Posterior vena cava (tissue), 2 donors: ENCODE measurements around the gene PPP4R3B. TPM values are rescaled to one million over a fixed set of nuclear protein-coding genes. Genes with fewer than 3 reads are reported as not detected.

Experiments used
- DNase-seq: peaks from one replicate; pipeline ENCODE4 v3.0.0-alpha.2; 2020; ENCODE audit warnings: low spot score
- intact Hi-C, 2 donors: fragments of 100-400 bp; cut with DNase I; formaldehyde crosslinking; loops; one replicate each; pipeline versions ENCODE4 v1.14.1 to v1.14.2; 2022 to 2023
- long read RNA-seq, 2 donors: library from polyadenylated mRNA; unstranded; transcript quantifications; one replicate each; pipeline ENCODE4 v2.0.0, GENCODE V29; 2020 to 2021
- total RNA-seq, 2 donors: library from RNA; stranded (reverse); fragmentation: NEBNext Ultra II Directional; extraction: Animal tissue kit (Norgen Biotek cat#: 25700); gene quantifications; one replicate each; pipeline ENCODE4 v1.2.1, GENCODE V29; 2021
- donor health status: DM: yes; HTN: yes; CAD: no.
- donor health status: DM: yes; HTN: yes; CAD: no.

Gene PPP4R3B
- 10 to 100 TPM; 55.4 to 69.9 TPM for total RNA-seq
- long read RNA-seq, donor 1, full-length matches to known transcripts: 5 of 28 reads
- long read RNA-seq, donor 1, partial matches to known transcripts: 13 of 28 reads
- long read RNA-seq, donor 1, other reads (novel, unspliced or antisense): 10 of 28 reads
- long read RNA-seq, donor 2, full-length matches to known transcripts: 1 of 44 reads
- long read RNA-seq, donor 2, partial matches to known transcripts: 26 of 44 reads
- long read RNA-seq, donor 2, other reads (novel, unspliced or antisense): 17 of 44 reads

DNA sequence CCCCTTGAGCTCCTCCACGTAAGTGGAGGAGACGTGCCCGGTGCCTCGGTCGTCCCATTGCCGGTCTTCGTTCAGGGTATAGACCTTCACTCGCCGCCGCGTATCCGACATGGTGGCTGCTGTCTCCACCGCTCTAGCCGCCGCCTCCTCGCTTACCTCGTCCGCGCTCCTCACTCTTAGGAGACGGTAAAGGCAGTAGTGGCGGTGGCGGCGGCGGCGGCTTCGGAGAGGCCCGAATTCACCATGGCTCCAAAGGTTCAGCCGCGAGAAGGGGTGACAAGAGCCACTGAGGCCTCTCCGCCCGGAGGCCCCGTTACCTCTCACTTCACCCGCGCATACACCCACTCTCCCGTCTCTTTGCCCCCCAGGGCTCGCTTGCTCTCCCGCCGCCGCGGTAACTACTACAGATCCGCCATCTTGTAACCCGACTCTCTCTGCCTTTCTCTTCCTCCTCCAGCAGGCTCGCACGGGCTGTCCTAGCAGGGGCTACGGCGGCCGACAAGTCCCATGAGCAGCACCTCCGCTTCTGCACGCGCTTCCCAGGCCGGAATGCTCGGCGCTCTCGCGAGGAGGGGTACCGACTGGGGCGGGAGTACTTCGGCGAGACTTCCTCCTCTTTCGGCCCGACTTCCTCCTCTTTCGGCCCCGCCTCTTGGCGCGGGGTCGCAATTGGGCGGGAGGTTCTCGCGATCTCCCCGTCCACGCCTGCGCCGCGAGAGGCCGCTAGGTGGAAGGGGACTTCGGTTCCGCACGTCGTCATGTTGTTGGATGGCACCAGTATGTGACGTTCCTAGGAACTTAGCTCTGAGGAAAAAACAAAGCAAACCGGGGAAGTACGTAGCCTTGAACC, at the start of gene PPP4R3B:
Gene PPP4R3B, minus strand, starts transcription at position 448 of the 850 bp plus-strand sequence. Its CDS starts 337 bp downstream, at position 111.
- DNase-seq: peak; percentile 100
- intact Hi-C loops: no loop called here

DNA sequence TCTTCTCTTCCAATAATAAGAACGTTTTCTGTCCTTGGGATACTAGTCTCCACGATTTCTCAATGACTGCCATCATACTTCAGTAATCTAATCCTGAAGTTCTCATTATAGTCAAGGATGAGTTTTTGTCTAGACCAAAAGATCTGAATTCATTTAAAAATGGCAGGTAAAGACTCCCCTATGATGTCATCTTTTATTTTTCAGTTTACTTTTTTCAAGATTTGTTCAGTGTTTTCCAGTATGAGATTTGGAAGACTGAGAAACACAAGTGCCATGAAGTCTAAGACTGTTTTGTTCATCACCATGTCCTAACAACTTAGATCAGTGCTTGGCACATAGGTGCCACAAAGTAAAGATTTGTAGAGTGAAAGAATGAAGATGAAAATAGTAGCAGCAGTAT, 35.8 kb upstream of the PPP4R3B start:
- DNase-seq: no peak
- intact Hi-C loops: no loop called here

DNA sequence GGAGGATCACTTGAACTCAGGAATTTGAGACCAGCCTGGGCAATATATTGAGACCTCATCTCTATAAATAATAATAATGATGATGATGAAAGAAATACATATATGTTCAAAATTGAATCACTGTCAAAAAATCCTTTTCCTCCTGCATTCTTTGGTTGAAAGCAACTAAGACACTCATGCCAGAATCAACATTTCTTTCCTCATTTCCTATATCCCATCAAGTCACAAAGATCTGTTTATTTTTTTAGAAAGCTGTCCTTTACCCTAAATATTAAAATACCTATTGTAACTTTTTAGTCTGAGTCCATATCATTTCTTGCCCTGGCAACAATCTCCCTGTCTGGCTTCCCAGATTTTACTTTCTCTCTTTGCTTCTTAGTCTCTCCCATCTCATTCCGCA, 31.8 kb upstream of the PPP4R3B start:
- intact Hi-C loops: no loop called here
- DNase-seq: no peak

DNA sequence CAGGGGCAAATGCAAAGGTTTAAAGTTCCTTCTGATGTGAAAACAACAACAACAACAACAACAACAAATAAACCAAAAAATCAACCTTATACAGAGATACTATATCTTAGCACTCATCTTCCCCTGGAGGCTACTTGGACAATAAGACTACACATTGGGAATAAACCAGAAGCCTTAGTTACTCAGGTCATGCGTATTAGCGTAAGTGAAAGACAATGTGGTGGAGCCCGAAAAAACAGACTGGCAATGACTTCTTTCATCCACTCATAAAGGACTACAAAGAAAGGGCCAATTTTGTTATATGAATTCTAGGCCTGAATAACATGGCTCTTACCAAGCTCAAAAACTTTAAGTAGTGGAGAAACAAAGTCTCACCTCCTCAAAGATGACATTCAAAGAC, 19.4 kb upstream of the PPP4R3B start:
- intact Hi-C loops: no loop called here
- DNase-seq: no peak

DNA sequence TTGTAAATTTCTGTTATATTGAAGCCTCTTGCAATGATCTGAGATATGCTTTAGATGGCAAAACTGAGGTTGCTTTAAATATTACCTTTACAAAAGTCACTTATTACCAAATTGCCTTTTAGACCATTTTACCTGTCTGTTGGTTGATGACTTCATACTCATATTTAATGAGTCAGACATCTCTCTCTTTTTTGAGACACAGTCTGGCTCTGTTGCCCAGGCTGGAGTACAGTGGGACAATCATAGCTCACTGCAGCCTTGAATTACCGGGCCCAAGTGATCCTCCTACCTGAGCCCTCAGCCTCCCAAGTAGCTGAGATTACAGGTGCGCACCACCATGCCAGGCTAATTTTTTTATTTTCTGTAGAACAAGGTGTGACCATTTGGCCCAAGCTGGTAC, 11.5 kb upstream of the PPP4R3B start:
- no peak for DNase-seq
- intact Hi-C loops: no loop called here

DNA sequence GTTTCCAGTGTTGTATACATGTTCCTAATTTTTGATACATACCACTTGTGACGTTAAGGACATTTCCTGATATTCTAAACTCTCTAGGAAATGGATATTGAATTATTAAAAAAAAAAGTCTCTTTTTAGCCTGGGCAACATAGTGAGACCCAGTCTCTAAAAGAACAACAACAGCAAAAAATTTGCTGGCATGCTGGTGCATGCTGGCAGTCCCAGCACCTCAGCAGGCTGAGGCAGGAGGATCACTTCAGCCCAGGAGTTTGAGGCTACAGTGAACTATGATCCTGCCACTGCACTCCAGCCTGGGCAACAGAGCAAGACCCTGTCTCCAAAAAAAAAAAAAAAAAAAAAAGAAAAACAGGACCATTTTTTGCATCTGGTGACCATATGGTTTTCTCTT, 10.5 kb upstream of the PPP4R3B start:
- no peak for DNase-seq
- intact Hi-C loops: no loop called here

DNA sequence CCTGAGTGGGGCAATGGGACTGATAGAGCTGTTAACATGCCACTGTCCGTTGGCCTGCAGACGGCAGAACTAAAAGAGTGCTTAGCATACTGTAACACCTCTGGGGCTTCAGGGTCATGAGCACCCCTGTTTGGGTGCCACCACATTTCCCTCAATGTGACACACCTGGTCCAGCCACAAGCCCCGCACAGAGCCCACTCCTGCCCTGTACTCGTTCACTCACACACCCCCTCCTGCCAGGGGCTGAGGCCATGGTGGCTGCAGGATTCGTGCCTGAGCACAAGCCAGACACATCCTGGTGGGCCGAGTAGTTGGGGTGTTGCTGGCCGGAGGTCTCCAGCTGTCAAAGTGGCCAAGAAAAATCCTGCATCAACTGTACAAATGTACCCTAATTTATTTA, 4.4 kb upstream of the PPP4R3B start:
- DNase-seq: no peak
- intact Hi-C loops: no loop called here

DNA sequence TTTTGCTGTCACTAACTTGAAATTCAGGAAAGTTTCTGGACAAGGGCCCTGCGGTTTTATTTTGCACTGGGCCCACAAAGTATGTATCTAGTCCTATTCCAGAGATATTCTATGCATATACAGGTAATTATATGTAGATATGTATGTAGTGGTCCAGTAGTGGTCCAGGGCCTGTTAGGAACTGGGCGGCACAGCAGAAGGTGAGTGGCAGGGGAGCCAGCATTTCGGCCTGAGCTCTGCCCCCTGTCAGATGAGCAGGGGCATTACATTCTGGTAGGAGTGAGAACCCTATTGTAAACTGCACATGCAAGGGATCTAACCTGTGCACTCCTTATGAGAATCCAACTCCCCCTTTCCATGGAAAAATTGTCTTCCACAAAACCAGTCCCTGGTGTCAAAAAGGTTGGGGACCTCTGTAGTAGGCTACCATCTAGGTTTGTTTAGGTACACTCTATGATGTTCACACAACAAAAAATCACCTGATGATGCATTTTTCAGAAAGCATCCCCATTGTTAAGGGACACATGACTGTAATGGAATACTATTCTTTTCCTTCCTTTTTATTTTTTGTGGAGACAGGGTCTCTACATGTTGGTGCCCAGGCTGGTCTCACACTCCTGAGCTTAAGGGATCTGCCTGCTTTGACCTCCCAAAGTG, 2.8 kb upstream of the PPP4R3B start:
- intact Hi-C loops: no loop called here

DNA sequence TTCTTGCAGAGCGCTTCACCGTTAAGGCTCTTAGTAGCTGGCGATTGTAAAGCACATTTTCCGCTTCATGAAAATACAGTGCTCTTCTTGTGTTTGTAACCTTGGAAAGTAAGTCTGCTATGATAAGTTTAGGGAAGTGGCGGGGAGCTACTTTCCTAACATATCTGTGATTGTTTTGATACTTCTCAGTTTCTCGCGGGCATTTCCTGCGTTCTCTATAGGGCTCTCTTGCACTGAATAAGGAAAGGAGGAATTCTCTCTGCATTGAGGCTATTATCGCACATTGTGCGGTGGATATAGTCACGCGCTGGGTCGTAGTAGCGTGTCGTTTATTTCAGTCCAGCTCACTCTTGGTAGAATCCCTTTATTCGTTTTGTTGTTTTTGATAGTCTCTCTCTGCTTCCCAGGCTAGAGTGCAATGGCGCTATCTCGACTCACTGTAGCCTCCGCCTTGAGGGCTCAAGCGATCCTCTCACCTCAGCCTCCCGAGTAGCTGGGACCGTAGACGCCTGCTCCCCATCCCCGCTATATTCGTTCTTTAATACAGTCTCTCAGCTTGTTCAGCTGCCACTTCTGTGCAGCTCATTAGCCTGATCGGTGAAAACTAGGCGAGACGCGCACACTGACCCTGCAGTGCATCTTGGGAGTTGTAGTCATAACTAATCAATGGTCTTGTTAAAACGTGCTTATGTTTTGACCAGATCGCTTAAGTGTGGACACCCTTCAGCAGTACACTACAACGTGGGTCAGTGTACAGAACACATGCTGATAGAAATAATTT, 1.0 kb upstream of the PPP4R3B start:
- DNase-seq: no peak
- intact Hi-C loops: no loop called here

More for the DNA sequence above, 2.8 kb upstream of the PPP4R3B start:
- DNase-seq: no peak

DNA sequence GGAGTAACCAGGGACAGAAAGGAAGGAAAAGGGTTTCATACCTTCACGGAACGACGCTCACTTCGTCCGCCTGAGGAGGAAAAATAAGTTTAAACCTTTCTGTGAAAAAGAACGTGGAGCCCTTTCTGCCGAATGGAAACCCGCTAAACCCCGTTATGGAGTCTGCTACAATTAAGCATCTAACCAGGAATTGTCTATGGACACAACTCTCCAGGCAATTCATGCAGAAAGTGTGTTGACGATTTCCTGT, 528 bp upstream of the PPP4R3B start:
- DNase-seq: no peak
- intact Hi-C loops: no loop called here

DNA sequence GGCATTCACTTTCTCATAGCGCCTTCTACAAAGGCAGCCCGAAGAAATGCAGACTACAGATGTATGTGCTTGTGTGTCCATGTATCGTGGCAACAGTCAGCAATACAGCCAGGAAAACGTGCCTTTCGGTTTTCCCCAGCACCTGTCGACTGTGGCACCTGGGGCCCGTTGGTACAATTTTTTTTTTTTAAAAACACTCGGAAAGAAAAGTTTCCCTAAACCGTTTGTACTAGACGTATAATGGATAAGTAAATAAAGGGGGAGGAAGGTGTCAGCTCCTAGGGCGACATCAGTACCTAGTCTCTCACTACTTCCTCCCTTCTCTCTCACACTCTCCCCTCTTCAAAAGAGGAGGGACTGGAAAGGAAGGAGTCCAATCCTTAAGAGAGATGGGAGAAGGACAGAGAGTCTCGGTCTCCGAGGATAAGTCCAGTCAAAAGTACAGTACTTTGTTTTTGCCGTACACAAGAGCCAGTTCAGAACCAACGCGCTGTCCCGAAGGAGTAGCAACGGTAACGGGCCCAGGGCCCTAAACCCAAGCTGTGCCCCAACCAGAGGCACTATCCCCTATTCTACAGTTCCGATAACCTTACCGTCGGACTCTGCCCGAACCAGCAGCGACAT, 759 bp downstream of the PPP4R3B start:
- DNase-seq: no peak
- intact Hi-C loops: no loop called here

DNA sequence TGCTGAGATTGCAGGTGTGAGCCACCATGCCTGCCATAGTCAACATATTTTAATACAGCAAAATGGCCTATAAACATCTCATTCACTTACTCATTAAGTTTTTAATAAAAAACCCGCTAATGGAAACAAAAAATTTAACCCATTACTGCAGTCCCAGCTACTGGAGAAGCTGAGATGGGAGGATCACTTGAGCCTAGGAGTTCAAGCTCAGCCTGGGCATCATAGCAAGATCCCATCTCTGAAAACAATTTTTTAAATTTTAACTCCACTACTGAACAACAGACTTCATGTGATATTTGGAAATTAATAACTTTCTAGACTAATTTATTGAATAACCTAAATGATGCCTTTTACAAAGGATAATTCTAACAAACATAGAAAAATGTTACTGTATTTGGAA, 5.4 kb downstream of the PPP4R3B start:
- intact Hi-C loops: no loop called here
- DNase-seq: no peak

DNA sequence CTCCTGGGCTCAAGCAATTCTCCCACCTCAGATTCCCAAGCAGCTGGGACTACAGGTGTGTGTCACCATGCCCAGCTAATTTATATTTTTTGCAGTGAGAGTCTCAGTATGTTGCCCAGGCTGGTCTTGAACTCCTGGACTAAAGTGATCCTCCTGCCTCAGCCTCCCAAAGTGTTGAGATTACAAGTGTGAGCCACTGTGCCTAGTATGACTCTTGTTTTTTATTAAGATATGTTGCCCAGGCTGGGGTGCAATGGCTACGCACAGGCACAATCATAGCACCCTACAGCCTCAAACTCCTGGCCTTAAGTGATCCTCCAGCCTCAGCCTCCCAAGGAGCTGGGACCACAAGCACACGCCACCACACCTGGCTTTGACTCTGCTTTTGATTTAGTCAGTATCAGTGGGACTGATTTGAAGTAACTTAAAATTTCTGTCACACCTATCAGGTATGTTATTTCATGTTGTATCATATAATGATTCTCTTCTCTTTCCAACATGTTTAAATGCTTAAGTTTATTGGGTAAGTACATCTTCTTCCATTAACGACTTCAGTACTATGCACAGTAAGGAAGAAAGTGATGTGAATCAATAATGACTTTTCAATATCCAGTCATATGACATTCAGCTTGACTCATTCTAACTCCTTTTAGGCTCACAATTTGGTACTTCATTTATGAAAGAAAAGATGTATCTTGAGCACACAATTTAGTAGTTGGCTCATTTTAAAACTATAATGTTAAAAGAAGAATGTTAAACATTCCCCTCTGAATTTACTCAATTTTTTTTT, 6.3 kb downstream of the PPP4R3B start:
- intact Hi-C loops: no loop called here
- no peak for DNase-seq

DNA sequence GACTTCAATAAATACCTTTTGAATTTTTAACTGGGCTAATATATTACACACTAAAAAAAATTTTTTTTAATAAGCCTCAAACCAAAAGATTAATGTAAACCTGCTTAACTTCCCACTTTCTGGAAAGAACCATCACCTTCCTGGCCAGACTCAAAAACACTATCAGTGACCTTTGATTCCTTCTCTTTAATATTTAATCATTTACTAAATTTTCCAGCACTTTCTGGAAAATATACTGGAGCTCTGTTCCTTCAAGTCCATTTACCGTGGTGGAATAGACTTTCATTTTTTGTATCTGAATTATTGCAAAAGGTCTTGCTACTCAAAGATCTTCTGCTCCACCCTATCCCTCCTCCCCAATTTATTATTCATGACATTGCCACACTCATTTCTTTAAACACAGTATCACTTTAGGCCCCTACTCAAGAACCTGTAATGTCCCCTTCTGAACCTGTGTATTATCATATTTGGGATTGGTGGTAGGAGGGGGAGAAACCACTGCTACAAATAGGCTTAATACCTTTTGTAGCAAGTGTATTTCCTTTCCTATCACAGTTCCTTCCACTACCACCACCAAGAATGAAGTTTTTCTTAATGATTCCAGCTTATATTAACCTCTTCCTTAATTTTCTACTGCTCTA, 7.4 kb downstream of the PPP4R3B start:
- no peak for DNase-seq
- intact Hi-C loops: no loop called here

DNA sequence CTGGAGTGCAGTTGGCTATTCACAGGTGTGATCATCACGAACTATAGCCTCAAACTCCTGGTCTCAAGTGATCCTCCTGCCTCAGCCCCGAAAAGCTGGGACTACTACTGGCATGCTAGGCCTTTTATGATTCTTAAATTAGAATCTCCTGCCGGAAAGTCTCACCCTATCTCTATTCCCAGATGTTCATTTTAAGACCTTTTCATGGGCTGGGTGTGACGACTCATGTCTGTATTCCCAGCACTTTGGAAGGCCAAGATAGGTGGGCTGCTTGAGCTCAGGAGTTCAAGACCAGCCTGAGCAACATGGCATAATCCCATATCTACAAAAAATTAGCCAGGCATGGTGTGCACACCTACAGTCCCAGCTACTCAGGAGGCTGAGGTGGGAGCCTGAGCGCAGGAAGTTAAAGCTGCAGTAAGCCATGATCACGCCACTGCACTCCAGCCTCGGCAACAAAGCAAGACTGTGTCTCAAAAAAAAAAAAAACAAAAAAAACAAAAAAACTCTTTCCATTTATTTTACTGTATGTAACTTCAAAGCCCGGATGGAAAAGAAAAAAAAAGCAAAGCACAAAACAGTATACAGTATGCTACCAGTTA, 8.1 kb downstream of the PPP4R3B start:
- DNase-seq: no peak
- intact Hi-C loops: no loop called here

DNA sequence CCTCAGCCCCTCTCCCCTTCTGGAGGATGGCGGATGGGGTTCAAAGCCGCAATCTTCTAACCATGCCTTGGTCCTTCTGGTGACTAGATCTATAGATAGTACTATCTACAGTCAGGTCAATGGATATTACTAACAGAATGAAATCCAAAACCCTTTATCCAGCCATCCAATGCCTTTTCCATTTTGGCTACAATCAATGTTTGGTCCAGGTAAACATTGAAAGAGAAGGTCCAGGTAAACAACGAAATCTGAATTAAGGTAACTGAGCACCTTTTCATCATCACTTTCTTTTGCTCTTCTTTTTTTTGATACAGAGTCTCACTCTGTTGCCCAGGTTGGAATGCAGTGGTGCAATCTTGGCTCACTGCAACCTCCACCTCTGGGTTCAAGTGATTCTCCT, 9.7 kb downstream of the PPP4R3B start:
- intact Hi-C loops: no loop called here

DNA sequence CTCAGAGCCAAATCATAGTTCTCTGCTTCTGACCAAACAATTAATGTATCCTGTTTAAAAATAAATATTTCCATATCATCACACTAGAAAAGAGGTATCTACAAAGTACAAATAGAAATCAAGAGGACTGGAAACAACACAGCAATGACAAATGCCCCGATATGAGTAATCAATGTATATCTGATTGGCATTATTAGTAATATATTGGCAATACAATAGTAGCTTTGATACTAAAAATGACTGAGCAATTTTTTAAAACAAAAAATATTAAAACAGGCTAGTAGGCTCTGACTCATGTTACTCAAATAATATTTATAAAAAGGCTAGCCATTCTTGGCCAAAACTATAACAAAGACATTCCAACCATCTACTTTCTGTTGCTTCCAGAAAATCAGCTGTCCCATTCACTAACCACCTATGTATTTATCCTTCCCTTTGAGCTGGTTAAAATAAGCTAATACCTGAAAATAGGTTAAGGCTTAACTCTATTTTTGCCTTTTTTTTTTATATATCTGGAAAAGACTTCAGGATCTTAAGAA, 13.3 kb downstream of the PPP4R3B start:
- intact Hi-C loops: no loop called here
- no peak for DNase-seq

More for the DNA sequence above, 9.7 kb downstream of the PPP4R3B start:
- no peak for DNase-seq

DNA sequence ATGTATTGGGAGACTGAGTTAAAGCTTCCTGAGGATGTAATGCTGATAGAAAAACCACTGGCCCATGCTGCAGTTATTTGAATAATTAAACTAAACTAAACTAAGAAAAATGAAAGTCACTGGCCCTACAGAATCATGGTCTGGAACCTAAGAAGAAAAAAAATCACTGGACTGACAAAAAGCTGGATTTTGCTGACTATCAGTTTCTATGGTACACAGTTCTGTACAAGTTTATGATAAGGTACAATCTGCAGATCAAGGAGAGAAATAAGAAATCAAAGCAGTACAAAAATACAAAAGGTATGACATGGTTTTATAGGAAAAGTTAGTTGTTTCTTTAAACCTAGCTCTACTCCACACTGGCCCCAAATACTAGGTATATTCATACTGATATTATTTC, 15.6 kb downstream of the PPP4R3B start:
- no peak for DNase-seq
- intact Hi-C loops: no loop called here
